GM23248 (cell line): ENCODE measurements around the gene ZNF628.

Source experiments
- EZH2 ChIP-seq: fragments of 200-600 bp; sonication (generic); IDR thresholded peaks from 2 replicates; pipeline ENCODE4 v1.6.1; 2018; ENCODE audit warnings: antibody characterized with exemption, mild to moderate bottlenecking; ENCODE audit not compliant: insufficient read depth, poor library complexity, severe bottlenecking
- EZH2phosphoT487 ChIP-seq: fragments of 200-600 bp; sonication (generic); IDR thresholded peaks from 2 replicates; pipeline ENCODE4 v1.6.1; 2018; ENCODE audit warnings: antibody characterized with exemption, moderate library complexity, mild to moderate bottlenecking, low read depth; ENCODE audit not compliant: insufficient read depth

- TF ChIP-seq EZH2 (no peak), EZH2phosphoT487 (no peak)
These were observed 16.3 kb upstream of the ZNF628 start for GRCh38 chr19:55459950-55460657.
